Measurements from ENCODE around the gene DAP3. TPM values are rescaled to one million over a fixed set of nuclear protein-coding genes. Genes with fewer than 3 reads are reported as not detected.
"Not testable (repeated sequence)": the region's sequence is repeated elsewhere in the genome, so short reads cannot be mapped to it uniquely, and the experiment has no call there.

DAP3 gene
- total RNA-seq, 2 donors from 2014 or later: 139 to 151 TPM

GRCh38 chr1:155709391-155709790, 20.5 kb downstream of the DAP3 start:
- Histone ChIP-seq H3K27me3 (replicated peaks; ENCODE audit: insufficient read depth) (no peaks in the 10 kb centered on the region), H3K27ac (no peak overlapping the region), H3K36me3 (no peaks in the 10 kb centered on the region), H3K4me1 (replicated peaks) (no peaks in the 10 kb centered on the region), H3K4me3 (no peak overlapping the region), H3K9me3 (no peaks in the 10 kb centered on the region)
- intact Hi-C loops (cut with DNase I): no loop called here
- no peak for TF ChIP-seq POLR2AphosphoS5 (IDR thresholded peaks at IDR 0.05)
- TF ChIP-seq CTCF (IDR thresholded peaks at IDR 0.05): no peak
- TF ChIP-seq POLR2A (IDR thresholded peaks at IDR 0.05): no peak
- WGBS: 95% methylated on average over 3 of the region's 3 CpGs
- DNase-seq (ENCODE audit: low spot score): no peak

DNA sequence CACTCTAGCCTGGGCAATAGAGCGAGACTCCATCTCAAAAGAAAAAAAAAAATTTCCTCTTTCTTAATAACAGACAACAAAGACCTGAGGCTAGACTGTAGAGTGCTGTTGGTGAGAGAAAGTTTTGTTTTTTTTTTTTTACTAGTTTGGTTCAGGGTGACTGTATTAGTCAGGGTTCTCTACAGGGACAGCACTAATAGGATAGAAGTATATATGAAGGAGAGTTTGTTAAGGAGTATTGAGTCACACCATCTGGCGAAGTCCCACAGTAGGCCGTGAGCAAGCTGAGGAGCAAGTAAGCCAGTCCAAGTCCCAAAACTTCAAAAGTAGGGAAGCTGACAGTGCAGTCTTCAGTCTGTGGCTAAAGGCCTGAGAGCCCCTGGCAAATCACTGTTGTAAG, 22.6 kb downstream of the DAP3 start:
- H3K36me3 ChIP-seq; H3K4me1 ChIP-seq (replicated peaks); H3K27ac ChIP-seq; DNase-seq (ENCODE audit: low spot score); H3K27me3 ChIP-seq (replicated peaks; ENCODE audit: insufficient read depth); H3K4me3 ChIP-seq; intact Hi-C loops (cut with DNase I); H3K9me3 ChIP-seq: not testable (repeated sequence)
- WGBS: 98% methylated on average over 2 of the region's 3 CpGs

DNA sequence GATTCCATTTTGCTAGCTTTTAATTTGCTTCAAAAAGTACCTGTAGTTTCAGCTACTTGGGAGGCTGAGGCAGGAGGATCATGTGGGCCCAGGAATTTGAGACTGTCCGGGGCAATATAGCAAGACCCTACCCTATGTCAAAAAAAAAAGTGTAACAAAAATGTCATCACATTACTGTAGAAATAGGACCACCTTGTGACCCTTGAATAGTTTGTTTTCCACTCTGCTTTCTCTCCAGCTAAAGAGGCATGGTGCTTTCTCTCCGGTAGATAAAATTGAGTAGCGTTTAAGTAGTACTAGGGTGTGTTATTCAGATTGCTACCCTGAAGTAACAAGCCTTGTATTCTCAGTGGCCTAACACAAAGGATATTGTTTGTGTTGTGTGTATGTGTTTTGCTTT, 23.7 kb downstream of the DAP3 start:
- H3K9me3 ChIP-seq; H3K27ac ChIP-seq; H3K4me1 ChIP-seq (replicated peaks); H3K4me3 ChIP-seq; DNase-seq (ENCODE audit: low spot score); H3K27me3 ChIP-seq (replicated peaks; ENCODE audit: insufficient read depth); H3K36me3 ChIP-seq; intact Hi-C loops (cut with DNase I): not testable (repeated sequence)
- 91% methylated on average over 3 of the region's 3 CpGs for WGBS

- WGBS: 53% methylated on average over 2 of the region's 2 CpGs
- DNase-seq (ENCODE audit: low spot score): no peak
- no peaks in the 10 kb centered on the region for H3K9me3 ChIP-seq
- H3K27ac ChIP-seq: no peak overlapping the region
- no peaks in the 10 kb centered on the region for H3K27me3 ChIP-seq (replicated peaks; ENCODE audit: insufficient read depth)
- intact Hi-C loops (cut with DNase I): no loop called here
- H3K4me3 ChIP-seq: no peak overlapping the region
- no peaks in the 10 kb centered on the region for H3K4me1 ChIP-seq (replicated peaks)
- no peak for TF ChIP-seq CTCF (IDR thresholded peaks at IDR 0.05)
- no peak for TF ChIP-seq POLR2AphosphoS5 (IDR thresholded peaks at IDR 0.05)
- TF ChIP-seq POLR2A (IDR thresholded peaks at IDR 0.05): no peak
- H3K36me3 ChIP-seq: no peaks in the 10 kb centered on the region
Observed at GRCh38 chr1:155713075-155713474, 24.2 kb downstream of the DAP3 start.

DNA sequence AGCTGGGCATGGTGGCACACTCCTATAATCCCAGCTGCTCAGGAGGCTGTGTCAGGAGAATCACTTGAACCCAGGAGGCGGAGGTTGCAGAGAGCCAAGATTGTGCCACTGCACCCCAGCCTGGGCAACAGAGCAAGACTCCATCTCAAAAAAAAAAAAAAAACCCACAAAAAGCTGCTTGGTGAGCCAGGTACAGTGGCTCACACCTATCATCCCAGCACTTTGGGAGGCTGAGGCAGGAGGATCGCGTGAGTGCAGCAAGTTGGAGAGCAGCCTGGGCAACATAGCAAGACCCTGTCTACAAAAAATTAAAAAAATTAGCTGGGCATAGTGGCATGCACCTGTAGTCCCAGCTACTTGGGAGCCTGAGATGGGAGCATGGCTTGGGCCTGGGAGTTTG, 26.2 kb downstream of the DAP3 start:
- H3K4me3 ChIP-seq; H3K4me1 ChIP-seq (replicated peaks); H3K27ac ChIP-seq; intact Hi-C loops (cut with DNase I); DNase-seq (ENCODE audit: low spot score); H3K9me3 ChIP-seq; H3K36me3 ChIP-seq; H3K27me3 ChIP-seq (replicated peaks; ENCODE audit: insufficient read depth): not testable (repeated sequence)
- 92% methylated on average over 3 of the region's 3 CpGs for WGBS

- intact Hi-C loops (cut with DNase I): no loop called here
- H3K27ac ChIP-seq: no peak overlapping the region
- no peaks in the 10 kb centered on the region for H3K27me3 ChIP-seq (replicated peaks; ENCODE audit: insufficient read depth)
- H3K36me3 ChIP-seq: no peaks in the 10 kb centered on the region
- no peak overlapping the region for H3K4me3 ChIP-seq
- WGBS: 97% methylated on average over 5 of the region's 5 CpGs
- no peaks in the 10 kb centered on the region for H3K4me1 ChIP-seq (replicated peaks)
- no peak for DNase-seq (ENCODE audit: low spot score)
- TF ChIP-seq POLR2AphosphoS5 (IDR thresholded peaks at IDR 0.05) (no peak), POLR2A (IDR thresholded peaks at IDR 0.05) (no peak), CTCF (IDR thresholded peaks at IDR 0.05) (no peak)
- H3K9me3 ChIP-seq: no peaks in the 10 kb centered on the region
Observed at GRCh38 chr1:155715777-155716176, 26.9 kb downstream of the DAP3 start.

All from prostate gland (tissue), 2 donors.